A549 (cell line): ENCODE data around the gene EVX2. TPM values are rescaled to one million over a fixed set of nuclear protein-coding genes. Genes with fewer than 3 reads are reported as not detected.
A peak's percentile ranks its signal among the peaks of the same experiment; 100 is the strongest.

ENCODE experiments used
- ATAC-seq, 2 experiments: fragments of 200-7000 bp in 1 of 2; fragments of >200 bp in 1 of 2; cut with Nextera tagmentation in 1 of 2; cut with Tn5 transposase in 1 of 2; 3 replicates each; pipeline versions ENCODE4 v1.8.0 to v1.9.1; 2018 to 2020; ENCODE audit warnings: mild to moderate bottlenecking in 1 of 2, moderate library complexity in 1 of 2
- CTCF ChIA-PET: fragments of 300-600 bp; sonication (Branson Sonifier 250); formaldehyde crosslinking; extraction: SDS; loops from one replicate; lab custom pipeline; 2021; ENCODE audit warnings: antibody characterized with exemption, inconsistent platforms; lab: Yijun Ruan, JAX
- POLR2A ChIA-PET: fragments of 350-600 bp; formaldehyde crosslinking; extraction: SDS; loops from one replicate; lab custom pipeline; 2021; ENCODE audit warnings: antibody characterized with exemption, inconsistent platforms; lab: Yijun Ruan, JAX
- DNase-seq, 2 experiments: peaks; one replicate each; pipeline versions ENCODE4 v3.0.0 to v3.0.0-alpha.2; 2011 to 2016; ENCODE audit warnings: low read depth in 1 of 2, low spot score in 1 of 2
- FAIRE-seq: peaks from 2 replicates; lab custom pipeline; 2011; peaks lifted over from hg19 to GRCh38; lab: Jason Lieb, UNC
- H3K27ac ChIP-seq, 2 experiments: fragments of >200 bp; sonication (Bioruptor Twin); formaldehyde crosslinking; 3 replicates each; pipeline ENCODE4 v1.5.1; 2016 to 2017
- H3K4me1 ChIP-seq: fragments of >200 bp; sonication (Bioruptor Twin); formaldehyde crosslinking; 3 replicates; pipeline ENCODE4 v1.6.1; 2016
- H3K4me2 ChIP-seq: fragments of >200 bp; sonication (Bioruptor Twin); formaldehyde crosslinking; 3 replicates; pipeline ENCODE4 v1.6.1; 2016
- H3K4me3 ChIP-seq: fragments of >200 bp; sonication (Bioruptor Twin); formaldehyde crosslinking; 3 replicates; pipeline ENCODE4 v1.5.1; 2016
- H3K9me3 ChIP-seq: fragments of >200 bp; sonication (Bioruptor Twin); formaldehyde crosslinking; 3 replicates; pipeline ENCODE4 v1.6.1; 2016
- BCL3 ChIP-seq: fragments of >200 bp; sonication (Bioruptor Twin); formaldehyde crosslinking; IDR thresholded peaks from 3 replicates; pipeline ENCODE4 v1.6.1; 2016
- CBX8 ChIP-seq: fragments of 200-600 bp; sonication (generic); IDR thresholded peaks from 2 replicates; pipeline ENCODE4 v1.6.1; 2016
- CEBPB ChIP-seq, 2 experiments: fragments of >200 bp in 1 of 2; sonication (Bioruptor Twin) in 1 of 2; formaldehyde crosslinking in 1 of 2; IDR thresholded peaks; 2 replicates each; pipeline ENCODE4 v1.6.1; 2012 to 2016
- ESRRA ChIP-seq: fragments of 150-350 bp; IDR thresholded peaks from 2 replicates; pipeline ENCODE4 v1.6.1; 2014; ENCODE audit warnings: mild to moderate bottlenecking, low read length, borderline replicate concordance
- FOSL2 ChIP-seq, 2 experiments: fragments of 450-650 bp in 1 of 2; fragments of >200 bp in 1 of 2; sonication (Bioruptor Twin) in 1 of 2; formaldehyde crosslinking; IDR thresholded peaks; 2 replicates each; pipeline versions ENCODE4 v1.5.0 to v1.6.1; 2016 to 2020; ENCODE audit warnings: mild to moderate bottlenecking in 1 of 2, moderate library complexity in 1 of 2
- FOXS1 ChIP-seq: fragments of 250-450 bp; sonication (Bioruptor Pico); IDR thresholded peaks from 2 replicates; pipeline ENCODE4 v1.5.0; 2020; ENCODE audit warnings: mild to moderate bottlenecking, moderate library complexity
- GATA3 ChIP-seq: IDR thresholded peaks from 2 replicates; pipeline ENCODE4 v1.6.1; 2012; ENCODE audit warnings: borderline replicate concordance
- HEYL ChIP-seq: fragments of 250-450 bp; sonication (Bioruptor Pico); IDR thresholded peaks from 2 replicates; pipeline ENCODE4 v1.8.0; 2021; ENCODE audit warnings: mild to moderate bottlenecking, moderate library complexity
- HOXA7 ChIP-seq: fragments of 250-450 bp; sonication (Bioruptor Pico); IDR thresholded peaks from 2 replicates; pipeline ENCODE4 v1.5.0; 2020; ENCODE audit warnings: mild to moderate bottlenecking, moderate library complexity
- HOXB13 ChIP-seq: fragments of 250-450 bp; sonication (Bioruptor Pico); IDR thresholded peaks from 2 replicates; pipeline ENCODE4 v1.5.0; 2020; ENCODE audit warnings: low read depth, mild to moderate bottlenecking, moderate library complexity
- HOXB5 ChIP-seq: fragments of 250-450 bp; sonication (Bioruptor Pico); IDR thresholded peaks from 2 replicates; pipeline ENCODE4 v1.5.0; 2020; ENCODE audit warnings: mild to moderate bottlenecking, moderate library complexity
- KDM1A ChIP-seq: fragments of 200-600 bp; sonication (generic); IDR thresholded peaks from 2 replicates; pipeline ENCODE4 v1.6.1; 2016; ENCODE audit warnings: low read depth, mild to moderate bottlenecking
- MYC ChIP-seq: IDR thresholded peaks from 2 replicates; pipeline ENCODE4 v1.6.1; 2012; ENCODE audit warnings: mild to moderate bottlenecking, inconsistent platforms, low read length, improper control_type of control experiment, borderline replicate concordance
- PBX3 ChIP-seq: IDR thresholded peaks from 2 replicates; pipeline ENCODE4 v1.6.1; 2012
- PHF8 ChIP-seq: fragments of 200-600 bp; sonication (generic); IDR thresholded peaks from 2 replicates; pipeline ENCODE4 v1.6.1; 2016; ENCODE audit warnings: low read depth, mild to moderate bottlenecking, antibody characterized with exemption, moderate library complexity, borderline replicate concordance
- RAD21 ChIP-seq, 2 experiments: fragments of >200 bp in 1 of 2; sonication (Bioruptor Twin) in 1 of 2; formaldehyde crosslinking in 1 of 2; IDR thresholded peaks in 1 of 2; conservative IDR thresholded peaks in 1 of 2; 2 replicates in 1 of 2; 3 replicates in 1 of 2; pipeline ENCODE4 v1.6.1; 2012 to 2018; ENCODE audit warnings: inconsistent platforms in 1 of 2
- RARB ChIP-seq: fragments of 250-450 bp; sonication (Bioruptor Pico); IDR thresholded peaks from 2 replicates; pipeline ENCODE4 v1.8.0; 2021; ENCODE audit warnings: mild to moderate bottlenecking, moderate library complexity
- SMC3 ChIP-seq: fragments of >200 bp; sonication (Bioruptor Twin); formaldehyde crosslinking; IDR thresholded peaks from 3 replicates; pipeline ENCODE4 v1.6.1; 2018; ENCODE audit warnings: inconsistent platforms
- SREBF2 ChIP-seq: fragments of 450-650 bp; IDR thresholded peaks from 2 replicates; pipeline ENCODE4 v1.6.1; 2014; ENCODE audit warnings: mild to moderate bottlenecking, moderate library complexity
- TFCP2L1 ChIP-seq: fragments of 250-450 bp; sonication (Bioruptor Pico); IDR thresholded peaks from 2 replicates; pipeline ENCODE4 v1.5.0; 2021; ENCODE audit warnings: mild to moderate bottlenecking
- TP53 ChIP-seq: fragments of 250-450 bp; sonication (Bioruptor Pico); IDR thresholded peaks from 2 replicates; pipeline ENCODE4 v1.5.0; 2021; ENCODE audit warnings: mild to moderate bottlenecking, moderate library complexity
- ZFP36 ChIP-seq: fragments of 450-650 bp; IDR thresholded peaks from 2 replicates; pipeline ENCODE4 v1.6.1; 2014; ENCODE audit warnings: borderline replicate concordance; ENCODE audit not compliant: partially characterized antibody
- whole genome bisulfite sequencing: methylation state at CpG from one replicate; pipeline ENCODE4 v1.1.6; 2017; ENCODE audit errors: missing lambda C conversion rate; 5-methylcytosine and 5-hydroxymethylcytosine counted together
- polyA plus RNA-seq, 4 experiments: library from polyadenylated mRNA; depleted of rRNA in 3 of 4; stranded (reverse); fragments of >200 nt; fragmentation: RNase III in 1 of 4; extraction: RNeasy Plus Mini Kit Qiagen cat#74134 plus additional on column Dnase treatment in 1 of 4; gene quantifications; 2 replicates in 3 of 4; 3 replicates in 1 of 4; pipeline ENCODE4 v1.2.3, GENCODE V29; 2011 to 2017
- TF ChIP-seq, protein P1 (sequence below): fragments of 200-600 bp; sonication (generic); IDR thresholded peaks from 2 replicates; pipeline ENCODE4 v1.6.1; 2016; ENCODE audit warnings: antibody characterized with exemption, mild to moderate bottlenecking, moderate library complexity
- TF ChIP-seq, protein P2 (sequence below): fragments of 250-450 bp; sonication (Bioruptor Pico); IDR thresholded peaks from 2 replicates; pipeline ENCODE4 v1.5.0; 2021; ENCODE audit warnings: mild to moderate bottlenecking, moderate library complexity, borderline replicate concordance
- TF ChIP-seq, protein P3 (sequence below): fragments of 450-650 bp; IDR thresholded peaks from 2 replicates; pipeline ENCODE4 v1.6.1; 2014; ENCODE audit warnings: antibody characterized with exemption

Gene EVX2
- polyA plus RNA-seq, 2 of the 4 experiments (the other 2 are of a cell fraction): 0.03 TPM; not detected in 1

GRCh38 chr2:176111846-176112374 is 28.1 kb upstream of the EVX2 start:
- Histone ChIP-seq H3K4me2 (no peak overlapping the region; the same call in 2 of the 3 replicates), H3K4me1 (peaks cover 4% of the 10 kb centered on the region; the same call in 2 of the 3 replicates), H3K4me3 (no peak overlapping the region), H3K27ac (no peak overlapping the region), H3K9me3 (no peaks in the 10 kb centered on the region)
- ChIA-PET CTCF (interaction anchor here (0.9 to 3.7 kb wide), 15 partner anchors 8 to 1037 kb away, joined by 3 to 36 read pairs (median 7); partner anchors contain the start of gene HOXD9), POLR2A (no interaction called here)
- ATAC-seq: no peak
- no peak for FAIRE-seq
- WGBS: 78% methylated on average over 29 of the region's 29 CpGs
- no peak for DNase-seq
- TF ChIP-seq RARB (CRISPR knock-in tag) (no peak), CBX8 (no peak), KDM1A (no peak), BCL3 (no peak), HOXB13 (CRISPR knock-in tag) (no peak), HOXB5 (no peak), TP53 (CRISPR knock-in tag) (no peak), SREBF2 (no peak), ZFP36 (no peak), CEBPB (IDR thresholded peaks at IDR 0.05) (no peak), FOXS1 (no peak), GATA3 (no peak), ESRRA (no peak)
- TF ChIP-seq, protein P1, sequence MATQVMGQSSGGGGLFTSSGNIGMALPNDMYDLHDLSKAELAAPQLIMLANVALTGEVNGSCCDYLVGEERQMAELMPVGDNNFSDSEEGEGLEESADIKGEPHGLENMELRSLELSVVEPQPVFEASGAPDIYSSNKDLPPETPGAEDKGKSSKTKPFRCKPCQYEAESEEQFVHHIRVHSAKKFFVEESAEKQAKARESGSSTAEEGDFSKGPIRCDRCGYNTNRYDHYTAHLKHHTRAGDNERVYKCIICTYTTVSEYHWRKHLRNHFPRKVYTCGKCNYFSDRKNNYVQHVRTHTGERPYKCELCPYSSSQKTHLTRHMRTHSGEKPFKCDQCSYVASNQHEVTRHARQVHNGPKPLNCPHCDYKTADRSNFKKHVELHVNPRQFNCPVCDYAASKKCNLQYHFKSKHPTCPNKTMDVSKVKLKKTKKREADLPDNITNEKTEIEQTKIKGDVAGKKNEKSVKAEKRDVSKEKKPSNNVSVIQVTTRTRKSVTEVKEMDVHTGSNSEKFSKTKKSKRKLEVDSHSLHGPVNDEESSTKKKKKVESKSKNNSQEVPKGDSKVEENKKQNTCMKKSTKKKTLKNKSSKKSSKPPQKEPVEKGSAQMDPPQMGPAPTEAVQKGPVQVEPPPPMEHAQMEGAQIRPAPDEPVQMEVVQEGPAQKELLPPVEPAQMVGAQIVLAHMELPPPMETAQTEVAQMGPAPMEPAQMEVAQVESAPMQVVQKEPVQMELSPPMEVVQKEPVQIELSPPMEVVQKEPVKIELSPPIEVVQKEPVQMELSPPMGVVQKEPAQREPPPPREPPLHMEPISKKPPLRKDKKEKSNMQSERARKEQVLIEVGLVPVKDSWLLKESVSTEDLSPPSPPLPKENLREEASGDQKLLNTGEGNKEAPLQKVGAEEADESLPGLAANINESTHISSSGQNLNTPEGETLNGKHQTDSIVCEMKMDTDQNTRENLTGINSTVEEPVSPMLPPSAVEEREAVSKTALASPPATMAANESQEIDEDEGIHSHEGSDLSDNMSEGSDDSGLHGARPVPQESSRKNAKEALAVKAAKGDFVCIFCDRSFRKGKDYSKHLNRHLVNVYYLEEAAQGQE: no peak

- Histone ChIP-seq H3K27ac (no peak overlapping the region), H3K4me3 (no peak overlapping the region), H3K4me1 (peaks cover 8% of the 10 kb centered on the region), H3K9me3 (no peaks in the 10 kb centered on the region), H3K4me2 (peak overlapping the region; percentile 58)
- POLR2A ChIA-PET: no interaction called here
- 8% methylated on average over 16 of the region's 16 CpGs for WGBS
- DNase-seq (peak; percentile 68 to 76), FAIRE-seq (no peak), ATAC-seq (peak; percentile 12 to 67; a peak in 4 of 6 replicates)
- CTCF ChIA-PET: interaction anchor here (0.7 to 3.7 kb wide), 25 partner anchors 9 to 1641 kb away, joined by 3 to 36 read pairs (median 4); partner anchors contain the start of gene HOXD9
- TF ChIP-seq HEYL (CRISPR knock-in tag): no peak
- no peak for TF ChIP-seq BCL3
- TF ChIP-seq HOXA7: no peak
- TF ChIP-seq RAD21 (conservative IDR thresholded peaks at IDR 0.05 in 1 of 2, IDR thresholded peaks at IDR 0.05 in 1 of 2): peak; percentile 37; a peak in 3 of 5 replicates
- TF ChIP-seq SMC3: peak; percentile 41; the same call in 1 of the 3 replicates
- TF ChIP-seq, protein P2, sequence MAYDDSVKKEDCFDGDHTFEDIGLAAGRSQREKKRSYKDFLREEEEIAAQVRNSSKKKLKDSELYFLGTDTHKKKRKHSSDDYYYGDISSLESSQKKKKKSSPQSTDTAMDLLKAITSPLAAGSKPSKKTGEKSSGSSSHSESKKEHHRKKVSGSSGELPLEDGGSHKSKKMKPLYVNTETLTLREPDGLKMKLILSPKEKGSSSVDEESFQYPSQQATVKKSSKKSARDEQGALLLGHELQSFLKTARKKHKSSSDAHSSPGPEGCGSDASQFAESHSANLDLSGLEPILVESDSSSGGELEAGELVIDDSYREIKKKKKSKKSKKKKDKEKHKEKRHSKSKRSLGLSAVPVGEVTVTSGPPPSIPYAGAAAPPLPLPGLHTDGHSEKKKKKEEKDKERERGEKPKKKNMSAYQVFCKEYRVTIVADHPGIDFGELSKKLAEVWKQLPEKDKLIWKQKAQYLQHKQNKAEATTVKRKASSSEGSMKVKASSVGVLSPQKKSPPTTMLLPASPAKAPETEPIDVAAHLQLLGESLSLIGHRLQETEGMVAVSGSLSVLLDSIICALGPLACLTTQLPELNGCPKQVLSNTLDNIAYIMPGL (CRISPR knock-in tag): no peak
- no peak for TF ChIP-seq HOXB5
- TF ChIP-seq KDM1A: no peak
- TF ChIP-seq FOSL2 (IDR thresholded peaks at IDR 0.05): no peak
- TF ChIP-seq FOSL2 (CRISPR knock-in tag; IDR thresholded peaks at IDR 0.05): no peak
- no peak for TF ChIP-seq PHF8
- no peak for TF ChIP-seq ZFP36
- TF ChIP-seq MYC: no peak
- TF ChIP-seq PBX3: no peak
- TF ChIP-seq, protein P3, sequence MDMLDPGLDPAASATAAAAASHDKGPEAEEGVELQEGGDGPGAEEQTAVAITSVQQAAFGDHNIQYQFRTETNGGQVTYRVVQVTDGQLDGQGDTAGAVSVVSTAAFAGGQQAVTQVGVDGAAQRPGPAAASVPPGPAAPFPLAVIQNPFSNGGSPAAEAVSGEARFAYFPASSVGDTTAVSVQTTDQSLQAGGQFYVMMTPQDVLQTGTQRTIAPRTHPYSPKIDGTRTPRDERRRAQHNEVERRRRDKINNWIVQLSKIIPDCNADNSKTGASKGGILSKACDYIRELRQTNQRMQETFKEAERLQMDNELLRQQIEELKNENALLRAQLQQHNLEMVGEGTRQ: no peak
- TF ChIP-seq GATA3: no peak
- no peak for TF ChIP-seq TFCP2L1 (CRISPR knock-in tag)
These were observed 27.5 kb upstream of the EVX2 start for GRCh38 chr2:176111309-176111663.
